Measurements from ENCODE around the gene NXNL2. TPM values are rescaled to one million over a fixed set of nuclear protein-coding genes. Genes with fewer than 3 reads are reported as not detected.
A peak's percentile ranks its signal among the peaks of the same experiment; 100 is the strongest.

The NXNL2 gene
- total RNA-seq, 1 donor: 11.2 TPM

GRCh38 chr9:88536951-88537760 is 2.2 kb downstream of the NXNL2 start:
- no peak overlapping the region for H3K4me3 ChIP-seq (ENCODE audit: low read depth, low read length)
- no peak for TF ChIP-seq CTCF (IDR thresholded peaks at IDR 0.05; ENCODE audit: insufficient read depth, low read depth, low read length)
- peak; percentile 73 for DNase-seq (ENCODE audit: low read depth)

GRCh38 chr9:88537761-88538091 is 2.7 kb downstream of the NXNL2 start:
- TF ChIP-seq CTCF (IDR thresholded peaks at IDR 0.05; ENCODE audit: insufficient read depth, low read depth, low read length): no peak
- peak; percentile 83 for DNase-seq (ENCODE audit: low read depth)

GRCh38 chr9:88538311-88539085 is 3.5 kb downstream of the NXNL2 start:
- DNase-seq (ENCODE audit: low read depth): no peak
- no peak for TF ChIP-seq CTCF (IDR thresholded peaks at IDR 0.05; ENCODE audit: insufficient read depth, low read depth, low read length)
- no peak overlapping the region for H3K4me3 ChIP-seq (ENCODE audit: low read depth, low read length)

More at GRCh38 chr9:88537761-88538091, 2.7 kb downstream of the NXNL2 start:
- no peak overlapping the region for H3K4me3 ChIP-seq (ENCODE audit: low read depth, low read length)

- DNase-seq (ENCODE audit: low read depth): no peak
- no peak overlapping the region for H3K4me3 ChIP-seq (ENCODE audit: low read depth, low read length)
- TF ChIP-seq CTCF (IDR thresholded peaks at IDR 0.05; ENCODE audit: insufficient read depth, low read depth, low read length): no peak
These were observed 4.3 kb downstream of the NXNL2 start for GRCh38 chr9:88539246-88539645.

GRCh38 chr9:88540251-88540763 is 5.3 kb downstream of the NXNL2 start:
- TF ChIP-seq CTCF (IDR thresholded peaks at IDR 0.05; ENCODE audit: insufficient read depth, low read depth, low read length): no peak
- H3K4me3 ChIP-seq (ENCODE audit: low read depth, low read length): no peak overlapping the region
- DNase-seq (ENCODE audit: low read depth): no peak

GRCh38 chr9:88544245-88544644 is 9.3 kb downstream of the NXNL2 start:
- no peak for DNase-seq (ENCODE audit: low read depth)
- H3K4me3 ChIP-seq (ENCODE audit: low read depth, low read length): no peak overlapping the region
- no peak for TF ChIP-seq CTCF (IDR thresholded peaks at IDR 0.05; ENCODE audit: insufficient read depth, low read depth, low read length)
